T-helper 2 cell treated with Interferon-gamma antibody and Interleukin-4, amounts not matched to agents 5 μg/mL and 100 μg/mL, for 36 hours (primary cell): ENCODE measurements around the gene TMOD2.
"Not testable (repeated sequence)": the region's sequence is repeated elsewhere in the genome, so short reads cannot be mapped to it uniquely, and the experiment has no call there.

Experiments
- DNase-seq: peaks from one replicate; pipeline ENCODE4 v3.0.0; 2021; ENCODE audit warnings: low spot score
- H3K27ac Mint-ChIP-seq: one replicate; pipeline ENCODE4 v1.8.0; 2021; ENCODE audit warnings: mild to moderate bottlenecking, mixed read lengths
- H3K27me3 Mint-ChIP-seq: one replicate; pipeline ENCODE4 v1.8.0; 2021; ENCODE audit warnings: low read depth, mixed read lengths
- H3K36me3 Mint-ChIP-seq: one replicate; pipeline ENCODE4 v1.8.0; 2021; ENCODE audit warnings: low read depth, mixed read lengths
- H3K4me1 Mint-ChIP-seq: one replicate; pipeline ENCODE4 v1.8.0; 2021; ENCODE audit warnings: low read depth, mixed read lengths
- H3K4me3 Mint-ChIP-seq: one replicate; pipeline ENCODE4 v1.8.0; 2022; ENCODE audit warnings: mild to moderate bottlenecking, moderate library complexity, mixed read lengths
- H3K9me3 Mint-ChIP-seq: one replicate; pipeline ENCODE4 v1.8.0; 2021; ENCODE audit warnings: mixed read lengths

Gene TMOD2

GRCh38 chr15:51770902-51771301 is 19.5 kb downstream of the TMOD2 start:
- peaks cover 14% of the 10 kb centered on the region for H3K36me3 Mint-ChIP-seq
- peaks cover 5% of the 10 kb centered on the region for H3K9me3 Mint-ChIP-seq
- no peak overlapping the region for H3K4me3 Mint-ChIP-seq
- no peak overlapping the region for H3K27ac Mint-ChIP-seq
- H3K27me3 Mint-ChIP-seq, result no peaks in the 10 kb centered on the region
- DNase-seq, result no peak
- peaks cover 6% of the 10 kb centered on the region for H3K4me1 Mint-ChIP-seq

- H3K4me3 Mint-ChIP-seq, result no peak overlapping the region
- peaks cover 5% of the 10 kb centered on the region for H3K9me3 Mint-ChIP-seq
- DNase-seq, result no peak
- no peak overlapping the region for H3K27ac Mint-ChIP-seq
- peaks cover 14% of the 10 kb centered on the region for H3K36me3 Mint-ChIP-seq
- no peaks in the 10 kb centered on the region for H3K27me3 Mint-ChIP-seq
- H3K4me1 Mint-ChIP-seq, result peaks cover 11% of the 10 kb centered on the region
These were observed 20.4 kb downstream of the TMOD2 start for GRCh38 chr15:51771773-51772172.

DNA sequence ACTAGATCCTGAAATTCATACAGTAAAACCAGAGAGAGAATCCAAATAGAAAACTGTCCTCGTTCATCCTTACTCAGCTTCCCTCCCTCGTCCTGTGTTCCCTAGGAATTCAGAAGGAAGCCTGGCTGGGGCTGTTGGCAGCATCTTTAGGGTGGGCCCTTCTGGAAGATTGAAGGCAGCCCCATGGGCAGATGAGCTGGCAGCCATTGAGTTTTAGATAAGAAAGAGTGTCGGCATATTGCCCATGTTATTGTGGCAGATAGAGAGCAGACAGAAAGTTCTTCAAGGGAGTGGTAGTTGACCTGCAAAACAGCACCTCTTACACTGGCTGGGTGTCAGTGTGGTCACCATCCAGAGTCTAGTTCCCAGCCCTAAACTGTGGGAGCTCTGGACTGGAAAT is 23.5 kb downstream of the TMOD2 start:
- peaks cover 3% of the 10 kb centered on the region for H3K36me3 Mint-ChIP-seq
- H3K4me1 Mint-ChIP-seq, result peaks cover 5% of the 10 kb centered on the region
- no peaks in the 10 kb centered on the region for H3K27me3 Mint-ChIP-seq
- no peak for DNase-seq
- no peaks in the 10 kb centered on the region for H3K9me3 Mint-ChIP-seq
- H3K4me3 Mint-ChIP-seq, result no peak overlapping the region
- H3K27ac Mint-ChIP-seq, result no peak overlapping the region

- no peaks in the 10 kb centered on the region for H3K9me3 Mint-ChIP-seq
- H3K27me3 Mint-ChIP-seq, result no peaks in the 10 kb centered on the region
- H3K4me1 Mint-ChIP-seq, result peaks cover 5% of the 10 kb centered on the region
- peak; percentile 10 for DNase-seq
- H3K4me3 Mint-ChIP-seq, result no peak overlapping the region
- H3K27ac Mint-ChIP-seq, result no peak overlapping the region
- no peaks in the 10 kb centered on the region for H3K36me3 Mint-ChIP-seq
These were observed 24.8 kb downstream of the TMOD2 start for GRCh38 chr15:51775967-51776816.

DNA sequence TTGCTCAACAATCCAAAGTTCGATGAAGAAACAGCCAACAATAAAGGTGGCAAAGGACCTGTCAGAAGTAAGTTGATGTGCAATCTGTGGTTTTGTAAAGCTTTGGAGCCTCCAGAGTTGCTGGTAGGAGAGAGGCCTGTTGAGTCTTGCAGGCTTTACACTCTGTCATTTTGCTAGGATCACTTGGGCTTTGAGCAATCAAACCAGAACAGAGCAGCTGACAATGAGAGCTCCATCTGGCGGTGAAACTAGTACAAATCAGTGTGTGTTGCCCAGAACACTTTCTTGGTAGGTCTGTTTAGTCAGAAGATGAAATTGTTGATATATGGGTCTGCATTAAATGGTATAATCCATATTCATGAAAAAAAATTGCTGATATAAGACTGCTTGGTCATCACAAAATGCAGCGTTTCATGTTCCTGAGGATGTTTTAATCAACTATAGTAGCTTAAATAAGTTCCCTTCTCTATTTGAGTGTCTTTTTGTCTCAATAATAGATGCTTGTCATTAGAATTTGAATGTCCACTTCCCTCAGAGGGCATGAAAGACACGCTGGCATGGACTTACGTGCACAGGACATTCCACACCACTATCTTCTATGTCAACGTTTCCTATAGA is 25.7 kb downstream of the TMOD2 start:
- H3K36me3 Mint-ChIP-seq, result no peaks in the 10 kb centered on the region
- H3K27me3 Mint-ChIP-seq, result no peaks in the 10 kb centered on the region
- H3K27ac Mint-ChIP-seq, result no peak overlapping the region
- DNase-seq, result peak; percentile 47
- peaks cover 5% of the 10 kb centered on the region for H3K4me1 Mint-ChIP-seq
- no peaks in the 10 kb centered on the region for H3K9me3 Mint-ChIP-seq
- H3K4me3 Mint-ChIP-seq, result no peak overlapping the region

DNA sequence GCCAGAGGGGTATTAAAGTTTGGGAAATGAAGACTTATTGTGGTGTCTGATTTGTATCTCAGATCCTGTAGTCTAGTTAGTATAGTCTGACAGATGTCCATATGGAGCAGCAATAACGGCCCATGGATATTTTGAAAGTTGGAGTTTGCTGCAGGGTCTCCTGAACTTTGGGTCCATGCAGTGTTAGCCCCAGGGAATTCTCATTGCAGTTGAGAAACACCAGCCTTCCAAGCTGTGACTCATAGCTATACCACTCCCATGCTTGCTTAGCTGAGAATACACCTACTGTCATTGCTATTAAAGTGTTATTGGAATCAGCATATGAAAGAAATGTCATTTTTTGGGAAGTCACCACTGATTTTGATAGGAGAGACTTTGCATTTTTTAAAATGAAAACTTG is 29.2 kb downstream of the TMOD2 start:
- Mint-ChIP-seq H3K27me3 (no peaks in the 10 kb centered on the region), H3K36me3 (no peaks in the 10 kb centered on the region), H3K4me1 (peaks cover 5% of the 10 kb centered on the region), H3K27ac (no peak overlapping the region), H3K9me3 (no peaks in the 10 kb centered on the region), H3K4me3 (no peak overlapping the region)
- DNase-seq, result no peak

DNA sequence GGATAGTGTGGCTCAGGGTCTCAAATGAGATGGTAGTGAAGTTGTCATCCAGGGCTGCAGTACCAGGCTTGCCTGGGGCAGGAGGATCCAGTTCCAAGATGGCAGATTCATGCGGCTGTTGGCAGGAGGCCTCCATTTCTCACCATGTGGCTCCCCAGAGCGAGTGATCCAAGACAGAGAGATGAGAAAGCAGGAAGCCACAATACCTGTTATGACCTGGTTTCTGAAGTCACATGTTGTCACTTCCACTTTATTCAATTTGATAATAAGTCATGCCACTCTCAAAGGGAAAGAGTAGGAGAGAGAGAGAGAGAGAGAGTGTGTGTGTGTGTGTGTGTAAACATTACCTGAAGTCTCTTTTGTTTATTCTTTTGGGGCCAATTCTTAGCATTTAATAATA is 30.1 kb downstream of the TMOD2 start:
- peaks cover under 1% of the 10 kb centered on the region for H3K4me1 Mint-ChIP-seq
- H3K27ac Mint-ChIP-seq, result no peak overlapping the region
- DNase-seq, result no peak
- no peaks in the 10 kb centered on the region for H3K36me3 Mint-ChIP-seq
- H3K27me3 Mint-ChIP-seq, result no peaks in the 10 kb centered on the region
- no peak overlapping the region for H3K4me3 Mint-ChIP-seq
- H3K9me3 Mint-ChIP-seq, result no peaks in the 10 kb centered on the region

DNA sequence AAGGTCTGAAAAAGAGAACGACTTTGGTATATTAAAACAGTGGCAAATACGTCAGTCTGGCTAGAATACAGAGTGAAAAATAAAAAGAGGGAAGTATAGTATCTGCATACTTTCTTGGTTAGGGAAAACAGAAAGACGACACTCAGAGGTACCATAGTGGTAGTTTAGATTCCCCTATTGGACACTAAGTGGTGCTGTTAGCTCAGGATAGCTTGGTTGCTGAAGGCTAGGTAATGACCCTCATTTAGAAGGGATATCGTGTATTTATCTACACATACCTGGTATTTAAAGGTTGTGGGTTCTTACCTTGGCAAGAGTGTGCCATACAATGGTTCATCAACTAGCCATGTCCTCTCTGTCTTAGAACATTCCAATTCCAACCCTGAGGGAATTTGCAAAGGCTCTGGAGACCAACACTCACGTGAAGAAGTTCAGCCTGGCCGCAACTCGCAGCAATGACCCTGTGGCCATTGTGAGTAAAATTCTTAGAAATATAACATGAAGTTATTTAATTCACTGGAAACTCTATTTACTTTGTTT is 31.0 kb downstream of the TMOD2 start:
- no peak for DNase-seq
- Mint-ChIP-seq H3K4me3 (no peak overlapping the region), H3K36me3 (no peaks in the 10 kb centered on the region), H3K27ac (no peak overlapping the region), H3K27me3 (no peaks in the 10 kb centered on the region), H3K9me3 (no peaks in the 10 kb centered on the region), H3K4me1 (no peaks in the 10 kb centered on the region)

- no peak for DNase-seq
- no peaks in the 10 kb centered on the region for H3K27me3 Mint-ChIP-seq
- no peak overlapping the region for H3K27ac Mint-ChIP-seq
- no peaks in the 10 kb centered on the region for H3K9me3 Mint-ChIP-seq
- no peak overlapping the region for H3K4me3 Mint-ChIP-seq
- no peaks in the 10 kb centered on the region for H3K4me1 Mint-ChIP-seq
- no peaks in the 10 kb centered on the region for H3K36me3 Mint-ChIP-seq
These were observed 32.6 kb downstream of the TMOD2 start for GRCh38 chr15:51783967-51784366.

- H3K4me3 Mint-ChIP-seq, H3K27ac Mint-ChIP-seq, H3K27me3 Mint-ChIP-seq, DNase-seq, H3K9me3 Mint-ChIP-seq, H3K36me3 Mint-ChIP-seq, H3K4me1 Mint-ChIP-seq: not testable (repeated sequence)
These were observed 35.7 kb downstream of the TMOD2 start for GRCh38 chr15:51787130-51787529.

DNA sequence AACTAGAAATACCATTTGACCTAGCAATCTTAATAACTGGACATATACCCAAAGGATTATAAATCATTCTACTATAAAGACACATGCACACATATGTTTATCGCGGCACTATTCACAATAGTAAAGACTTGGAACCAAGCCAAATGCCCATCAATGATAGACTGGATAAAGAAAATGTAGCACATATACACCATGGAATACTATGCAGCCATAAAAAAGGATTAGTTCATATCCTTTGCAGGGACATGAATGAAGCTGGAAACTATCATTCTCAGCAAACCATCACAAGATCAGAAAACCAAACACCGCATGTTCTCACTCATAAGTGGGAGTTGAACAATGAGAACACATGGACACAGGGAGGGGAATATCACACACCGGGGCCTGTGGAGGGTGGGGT is 41.1 kb downstream of the TMOD2 start:
- not testable (repeated sequence) for DNase-seq, H3K4me3 Mint-ChIP-seq, H3K9me3 Mint-ChIP-seq, H3K27ac Mint-ChIP-seq, H3K36me3 Mint-ChIP-seq, H3K4me1 Mint-ChIP-seq, H3K27me3 Mint-ChIP-seq

DNA sequence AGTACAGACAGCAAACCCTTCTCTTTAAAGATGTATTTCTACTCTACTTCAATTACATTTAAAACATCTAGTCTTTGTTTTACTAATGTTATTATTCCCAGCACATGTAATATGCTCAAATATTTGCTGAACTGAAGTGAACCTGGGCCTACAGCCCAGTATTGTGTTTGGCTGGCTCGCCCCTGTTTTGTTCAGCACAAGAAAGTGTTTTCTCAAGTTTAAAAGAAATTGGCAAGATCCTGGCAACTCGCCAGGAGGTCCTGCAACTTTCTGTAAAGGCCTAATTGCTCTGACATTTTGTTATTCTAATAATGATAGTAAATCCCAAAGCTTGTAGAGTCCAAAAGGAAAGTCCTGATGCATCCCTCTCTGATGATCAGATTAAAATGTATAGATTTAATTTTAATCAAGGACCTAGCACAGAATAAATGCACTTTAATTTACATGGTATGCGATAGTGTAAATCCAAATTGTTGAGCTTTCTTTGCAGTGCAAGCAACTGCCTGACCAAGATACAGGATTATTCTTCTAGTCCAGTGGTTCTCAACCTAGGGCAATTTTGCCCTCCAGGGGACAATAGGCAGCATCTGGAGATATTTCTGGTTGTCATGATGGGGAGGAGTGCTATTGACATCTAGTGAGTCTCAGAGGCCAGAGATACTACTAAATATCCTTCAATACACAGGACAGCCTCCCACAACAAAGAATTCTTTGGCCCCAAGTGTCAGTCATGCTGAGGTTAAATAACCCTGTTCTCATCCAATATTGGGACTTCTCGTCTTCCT is 42.3 kb downstream of the TMOD2 start:
- no peak overlapping the region for H3K4me3 Mint-ChIP-seq
- peaks cover 7% of the 10 kb centered on the region for H3K4me1 Mint-ChIP-seq
- H3K27ac Mint-ChIP-seq, result no peak overlapping the region

GRCh38 chr15:51796847-51797401 is 45.5 kb downstream of the TMOD2 start:
- Mint-ChIP-seq H3K36me3 (no peaks in the 10 kb centered on the region), H3K9me3 (no peaks in the 10 kb centered on the region), H3K27me3 (no peaks in the 10 kb centered on the region), H3K27ac (no peak overlapping the region), H3K4me3 (no peak overlapping the region), H3K4me1 (peaks cover 9% of the 10 kb centered on the region)
- DNase-seq, result no peak

More for the DNA sequence above, 42.3 kb downstream of the TMOD2 start:
- Mint-ChIP-seq H3K9me3 (no peaks in the 10 kb centered on the region), H3K27me3 (peaks cover 4% of the 10 kb centered on the region), H3K36me3 (no peaks in the 10 kb centered on the region)
- no peak for DNase-seq

DNA sequence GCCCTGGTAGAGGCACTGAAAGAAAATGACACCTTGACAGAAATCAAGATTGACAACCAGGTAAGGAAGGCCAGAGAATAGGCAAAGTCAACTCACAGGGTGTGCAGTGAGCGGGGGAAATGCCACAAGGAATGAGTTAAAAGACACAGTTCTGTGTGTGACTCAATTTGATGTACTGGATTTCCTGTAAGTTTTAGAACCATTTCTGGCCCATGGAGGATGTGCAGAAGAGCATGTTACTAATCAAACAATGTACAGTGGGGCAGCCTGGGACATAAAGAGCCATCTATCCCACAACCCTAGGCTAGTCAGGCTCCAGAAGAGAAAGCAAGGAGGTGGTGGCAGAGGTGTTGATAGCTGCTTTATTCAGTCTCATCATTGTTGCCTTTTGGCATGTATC is 46.9 kb downstream of the TMOD2 start:
- H3K4me3 Mint-ChIP-seq, result no peak overlapping the region
- peaks cover 9% of the 10 kb centered on the region for H3K4me1 Mint-ChIP-seq
- no peaks in the 10 kb centered on the region for H3K36me3 Mint-ChIP-seq
- no peaks in the 10 kb centered on the region for H3K9me3 Mint-ChIP-seq
- no peak for DNase-seq
- H3K27me3 Mint-ChIP-seq, result no peaks in the 10 kb centered on the region
- no peak overlapping the region for H3K27ac Mint-ChIP-seq
